NT2/D1 (cell line): ENCODE measurements around the gene IL25.

Experiments used
- SUZ12 ChIP-seq: IDR thresholded peaks from 2 replicates; pipeline ENCODE4 v1.6.1; 2011; ENCODE audit not compliant: insufficient read length, insufficient read depth; ENCODE audit errors: extremely low read depth
- ZNF274 ChIP-seq: IDR thresholded peaks from 2 replicates; pipeline ENCODE4 v1.6.1; 2011; ENCODE audit warnings: mild to moderate bottlenecking, low read depth, low read length

DNA sequence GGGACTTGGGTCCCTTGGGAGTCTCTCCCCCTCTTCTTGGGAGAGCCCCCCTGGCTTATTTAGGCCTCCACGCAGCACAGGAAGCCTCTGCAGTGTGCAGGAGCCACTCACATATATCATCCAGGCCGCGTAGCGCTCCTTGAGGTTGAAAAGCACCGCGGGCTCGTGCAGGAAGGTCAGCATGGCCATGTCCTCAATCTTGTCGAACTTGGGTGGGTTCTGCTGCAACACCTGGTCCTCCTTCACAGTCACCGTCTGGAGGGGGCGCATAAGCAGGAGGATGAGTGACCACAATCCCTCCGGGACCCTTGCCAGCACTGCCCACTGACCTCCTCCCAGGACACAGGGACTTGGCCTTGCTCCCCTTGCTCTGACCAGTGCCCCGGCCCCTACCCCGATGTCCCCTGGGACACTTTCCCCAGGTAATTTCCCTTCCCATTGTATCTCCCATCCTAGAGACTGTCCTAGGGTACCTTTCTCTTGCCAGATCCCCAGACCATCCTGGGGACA, 33.0 kb downstream of the IL25 start:
- TF ChIP-seq ZNF274 (no peak), SUZ12 (no peak)
